ENCODE measurements around the gene ERCC8. TPM values are rescaled to one million over a fixed set of nuclear protein-coding genes. Genes with fewer than 3 reads are reported as not detected.
A peak's percentile ranks its signal among the peaks of the same experiment; 100 is the strongest.

The ERCC8 gene
- total RNA-seq, 1 experiment from 2014 or later, result 15.1 TPM

DNA sequence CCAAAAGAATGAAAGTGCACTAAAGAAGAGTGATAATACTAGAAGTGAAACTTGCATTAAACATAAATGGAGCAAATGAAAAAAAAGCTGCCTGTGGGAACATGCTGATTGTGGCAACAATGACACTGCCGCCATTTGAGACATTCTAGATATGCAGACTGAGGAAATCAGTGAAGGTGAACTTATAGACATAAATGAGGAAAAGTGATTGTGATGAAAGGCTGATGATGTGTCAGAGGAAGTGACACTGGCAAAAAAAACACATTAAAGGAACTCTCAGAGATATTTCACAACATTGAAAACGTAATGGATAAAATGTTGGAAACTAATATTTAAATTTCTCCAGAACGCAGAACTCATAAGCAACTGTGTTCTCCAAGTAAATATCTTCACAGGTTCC is 1.2 kb downstream of the ERCC8 start:
- no peak for ATAC-seq
- ChIA-PET POLR2A (no interaction called here), CTCF (no interaction called here), RAD21 (ENCODE audit: low non-redundant PET in 1 of 2, low total read pairs in 2 of 2, uncharacterized antibody in 2 of 2, unreplicated experiment in 2 of 2) (no interaction called here)
- H3K9me2 ChIP-seq (ENCODE audit: insufficient read depth), result no peaks in the 10 kb centered on the region
- H3K27me3 ChIP-seq (ENCODE audit: insufficient read depth, low read length), result no peaks in the 10 kb centered on the region
- no peaks in the 10 kb centered on the region for H3K9me3 ChIP-seq (ENCODE audit: control insufficient read depth in 1 of 2, insufficient read depth in 1 of 2, low read depth in 1 of 2, low read length in 2 of 2)
- H3K27ac ChIP-seq (ENCODE audit: low read depth, low read length), result no peak overlapping the region
- H3K4me1 ChIP-seq (ENCODE audit: control insufficient read depth in 1 of 2, insufficient read depth in 2 of 2, low read length in 2 of 2), result peaks cover 8 to 13% of the 10 kb centered on the region in 2 experiments; a peak in 2 of 4 replicates
- DNase-seq (ENCODE audit: low read depth, low spot score), result no peak
- no peaks in the 10 kb centered on the region for H3K36me3 ChIP-seq (ENCODE audit: control insufficient read depth in 1 of 2, insufficient read depth in 2 of 2, low read length in 2 of 2)
- H3K79me2 ChIP-seq (ENCODE audit: insufficient read depth, low read length), result peaks cover 90% of the 10 kb centered on the region
- H2AFZ ChIP-seq (ENCODE audit: low read depth, low read length, poor library complexity, severe bottlenecking), result no peak overlapping the region
- TF ChIP-seq EGR1 (IDR thresholded peaks at IDR 0.05; ENCODE audit: low read depth), result no peak
- no peak for TF ChIP-seq SRF (IDR thresholded peaks at IDR 0.05; ENCODE audit: low read depth)
- TF ChIP-seq EZH2 (IDR thresholded peaks at IDR 0.05), result no peak
- TF ChIP-seq CEBPB (IDR thresholded peaks at IDR 0.05; ENCODE audit: low read depth), result no peak
- TF ChIP-seq EZH2phosphoT487 (IDR thresholded peaks at IDR 0.05; ENCODE audit: borderline replicate concordance), result no peak
- no peak for TF ChIP-seq POLR2AphosphoS5 (IDR thresholded peaks at IDR 0.05; ENCODE audit: low read depth, low read length)
- TF ChIP-seq, protein P1, sequence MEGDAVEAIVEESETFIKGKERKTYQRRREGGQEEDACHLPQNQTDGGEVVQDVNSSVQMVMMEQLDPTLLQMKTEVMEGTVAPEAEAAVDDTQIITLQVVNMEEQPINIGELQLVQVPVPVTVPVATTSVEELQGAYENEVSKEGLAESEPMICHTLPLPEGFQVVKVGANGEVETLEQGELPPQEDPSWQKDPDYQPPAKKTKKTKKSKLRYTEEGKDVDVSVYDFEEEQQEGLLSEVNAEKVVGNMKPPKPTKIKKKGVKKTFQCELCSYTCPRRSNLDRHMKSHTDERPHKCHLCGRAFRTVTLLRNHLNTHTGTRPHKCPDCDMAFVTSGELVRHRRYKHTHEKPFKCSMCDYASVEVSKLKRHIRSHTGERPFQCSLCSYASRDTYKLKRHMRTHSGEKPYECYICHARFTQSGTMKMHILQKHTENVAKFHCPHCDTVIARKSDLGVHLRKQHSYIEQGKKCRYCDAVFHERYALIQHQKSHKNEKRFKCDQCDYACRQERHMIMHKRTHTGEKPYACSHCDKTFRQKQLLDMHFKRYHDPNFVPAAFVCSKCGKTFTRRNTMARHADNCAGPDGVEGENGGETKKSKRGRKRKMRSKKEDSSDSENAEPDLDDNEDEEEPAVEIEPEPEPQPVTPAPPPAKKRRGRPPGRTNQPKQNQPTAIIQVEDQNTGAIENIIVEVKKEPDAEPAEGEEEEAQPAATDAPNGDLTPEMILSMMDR (IDR thresholded peaks at IDR 0.05 in 2 of 3, conservative IDR thresholded peaks at IDR 0.05 in 1 of 3; ENCODE audit: borderline replicate concordance in 1 of 3, insufficient read depth in 1 of 3, low read depth in 2 of 3, low read length in 2 of 3), result no peak
- TF ChIP-seq, protein P2, sequence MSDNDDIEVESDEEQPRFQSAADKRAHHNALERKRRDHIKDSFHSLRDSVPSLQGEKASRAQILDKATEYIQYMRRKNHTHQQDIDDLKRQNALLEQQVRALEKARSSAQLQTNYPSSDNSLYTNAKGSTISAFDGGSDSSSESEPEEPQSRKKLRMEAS (IDR thresholded peaks at IDR 0.05), result no peak
- TF ChIP-seq CBX3 (IDR thresholded peaks at IDR 0.05; ENCODE audit: low read depth), result no peak
- TF ChIP-seq ZNF274 (IDR thresholded peaks at IDR 0.05; ENCODE audit: low read depth, low read length), result no peak
- no peak for TF ChIP-seq RAD21 (IDR thresholded peaks at IDR 0.05; ENCODE audit: low read depth)
- no peak for TF ChIP-seq POLR2A (IDR thresholded peaks at IDR 0.05; ENCODE audit: borderline replicate concordance, extremely low read depth, insufficient read depth, insufficient read length)
- TF ChIP-seq SP1 (IDR thresholded peaks at IDR 0.05; ENCODE audit: low read depth), result no peak
- TF ChIP-seq FOSL1 (IDR thresholded peaks at IDR 0.05; ENCODE audit: low read depth), result no peak
- TF ChIP-seq, protein P3, sequence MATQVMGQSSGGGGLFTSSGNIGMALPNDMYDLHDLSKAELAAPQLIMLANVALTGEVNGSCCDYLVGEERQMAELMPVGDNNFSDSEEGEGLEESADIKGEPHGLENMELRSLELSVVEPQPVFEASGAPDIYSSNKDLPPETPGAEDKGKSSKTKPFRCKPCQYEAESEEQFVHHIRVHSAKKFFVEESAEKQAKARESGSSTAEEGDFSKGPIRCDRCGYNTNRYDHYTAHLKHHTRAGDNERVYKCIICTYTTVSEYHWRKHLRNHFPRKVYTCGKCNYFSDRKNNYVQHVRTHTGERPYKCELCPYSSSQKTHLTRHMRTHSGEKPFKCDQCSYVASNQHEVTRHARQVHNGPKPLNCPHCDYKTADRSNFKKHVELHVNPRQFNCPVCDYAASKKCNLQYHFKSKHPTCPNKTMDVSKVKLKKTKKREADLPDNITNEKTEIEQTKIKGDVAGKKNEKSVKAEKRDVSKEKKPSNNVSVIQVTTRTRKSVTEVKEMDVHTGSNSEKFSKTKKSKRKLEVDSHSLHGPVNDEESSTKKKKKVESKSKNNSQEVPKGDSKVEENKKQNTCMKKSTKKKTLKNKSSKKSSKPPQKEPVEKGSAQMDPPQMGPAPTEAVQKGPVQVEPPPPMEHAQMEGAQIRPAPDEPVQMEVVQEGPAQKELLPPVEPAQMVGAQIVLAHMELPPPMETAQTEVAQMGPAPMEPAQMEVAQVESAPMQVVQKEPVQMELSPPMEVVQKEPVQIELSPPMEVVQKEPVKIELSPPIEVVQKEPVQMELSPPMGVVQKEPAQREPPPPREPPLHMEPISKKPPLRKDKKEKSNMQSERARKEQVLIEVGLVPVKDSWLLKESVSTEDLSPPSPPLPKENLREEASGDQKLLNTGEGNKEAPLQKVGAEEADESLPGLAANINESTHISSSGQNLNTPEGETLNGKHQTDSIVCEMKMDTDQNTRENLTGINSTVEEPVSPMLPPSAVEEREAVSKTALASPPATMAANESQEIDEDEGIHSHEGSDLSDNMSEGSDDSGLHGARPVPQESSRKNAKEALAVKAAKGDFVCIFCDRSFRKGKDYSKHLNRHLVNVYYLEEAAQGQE (IDR thresholded peaks at IDR 0.05; ENCODE audit: low read depth), result no peak
- no peak for TF ChIP-seq ZFX (IDR thresholded peaks at IDR 0.05)
- TF ChIP-seq SIN3A (IDR thresholded peaks at IDR 0.05; ENCODE audit: low read depth), result no peak
- TF ChIP-seq ELF1 (IDR thresholded peaks at IDR 0.05; ENCODE audit: borderline replicate concordance, low read depth), result no peak
- no peaks in the 10 kb centered on the region for H4K20me1 ChIP-seq (ENCODE audit: insufficient read depth)
- peak overlapping the region; percentile 93 for H3K4me2 ChIP-seq (ENCODE audit: low read length)
- peak overlapping the region; percentile 85 to 87 for H3K4me3 ChIP-seq (replicated peaks in 1 of 2; ENCODE audit: low read depth in 1 of 2, low read length in 2 of 2)
- intact Hi-C loops (cut with micrococcal nuclease), result no loop called here
- H3K9ac ChIP-seq (ENCODE audit: low read length), result peak overlapping the region; percentile 78; the same call in 1 of the 2 replicates
- TSS peak; percentile 54 for BruUV-seq (replicated peaks)
